ENCODE data around the gene NRDE2. TPM values are rescaled to one million over a fixed set of nuclear protein-coding genes. Genes with fewer than 3 reads are reported as not detected.
"Not testable (repeated sequence)": the region's sequence is repeated elsewhere in the genome, so short reads cannot be mapped to it uniquely, and the experiment has no call there.

Gene NRDE2
- total RNA-seq, 1 donor from 2014 or later = 20.2 TPM

GRCh38 chr14:90342327-90342726, 10.6 kb upstream of the NRDE2 start:
- intact Hi-C loops (cut with micrococcal nuclease) = no loop called here

- intact Hi-C loops (cut with micrococcal nuclease) = no loop called here
Measured at GRCh38 chr14:90341784-90342183, 10.0 kb upstream of the NRDE2 start.

GRCh38 chr14:90341232-90341631, 9.5 kb upstream of the NRDE2 start:
- intact Hi-C loops (cut with micrococcal nuclease) = not testable (repeated sequence)

DNA sequence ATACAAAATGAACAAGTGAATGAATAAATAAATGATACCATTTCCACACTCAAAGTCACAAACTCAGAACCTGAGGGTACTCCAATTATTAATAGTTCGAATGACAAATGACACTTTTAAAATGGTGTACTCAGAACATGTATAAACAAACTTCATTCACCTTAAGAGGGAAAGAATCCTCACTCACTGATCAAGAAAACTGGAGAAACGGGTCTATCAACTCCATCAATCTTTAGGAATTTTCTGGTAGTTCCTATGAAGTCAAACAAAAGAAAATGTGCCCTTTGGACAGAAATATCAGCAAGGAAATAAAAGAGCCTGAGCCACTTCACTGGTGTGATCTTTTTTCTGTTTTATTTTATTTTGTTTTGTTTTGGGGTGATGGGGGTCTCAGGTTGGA, 5.2 kb upstream of the NRDE2 start:
- intact Hi-C loops (cut with micrococcal nuclease) = no loop called here

DNA sequence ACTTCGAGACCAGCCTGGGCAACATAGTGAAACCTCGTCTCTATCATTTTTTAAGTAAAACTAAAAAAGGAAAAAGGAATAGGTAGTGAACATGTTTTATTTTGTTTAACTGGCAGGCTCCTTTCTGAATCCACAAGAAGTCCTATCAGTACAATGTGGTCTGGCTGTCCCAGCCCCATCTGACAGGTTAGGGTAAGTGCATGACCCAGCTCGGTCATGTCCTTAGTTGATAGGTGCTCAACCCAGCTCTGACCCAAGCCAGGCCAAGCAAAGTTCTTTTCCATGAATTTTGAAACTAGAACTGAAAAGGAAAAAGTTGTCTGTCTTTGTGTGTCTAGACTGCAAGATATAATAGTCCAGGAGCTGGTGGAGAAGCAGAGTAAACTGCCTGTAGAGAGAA, 4.7 kb upstream of the NRDE2 start:
- intact Hi-C loops (cut with micrococcal nuclease) = no loop called here

DNA sequence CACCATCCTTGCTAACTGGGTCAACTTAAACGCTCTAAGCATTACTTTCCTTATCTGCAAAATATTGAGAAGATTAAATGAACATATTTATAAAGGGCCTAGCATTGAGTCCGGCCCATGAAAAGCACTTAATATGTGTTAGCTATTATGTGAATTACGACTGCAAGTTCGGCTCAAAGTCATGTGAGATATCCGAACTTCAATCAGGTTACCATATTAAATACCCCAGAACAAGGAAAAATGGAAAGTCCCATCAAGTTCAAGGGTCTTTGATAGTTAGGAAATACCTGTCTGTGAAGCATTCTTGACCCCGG, 487 bp upstream of the NRDE2 start:
- intact Hi-C loops (cut with micrococcal nuclease) = loop anchor here (1.0 to 2.0 kb wide), 6 partner anchors 51 to 1084 kb away; partner anchors contain the start of gene PSMC1

DNA sequence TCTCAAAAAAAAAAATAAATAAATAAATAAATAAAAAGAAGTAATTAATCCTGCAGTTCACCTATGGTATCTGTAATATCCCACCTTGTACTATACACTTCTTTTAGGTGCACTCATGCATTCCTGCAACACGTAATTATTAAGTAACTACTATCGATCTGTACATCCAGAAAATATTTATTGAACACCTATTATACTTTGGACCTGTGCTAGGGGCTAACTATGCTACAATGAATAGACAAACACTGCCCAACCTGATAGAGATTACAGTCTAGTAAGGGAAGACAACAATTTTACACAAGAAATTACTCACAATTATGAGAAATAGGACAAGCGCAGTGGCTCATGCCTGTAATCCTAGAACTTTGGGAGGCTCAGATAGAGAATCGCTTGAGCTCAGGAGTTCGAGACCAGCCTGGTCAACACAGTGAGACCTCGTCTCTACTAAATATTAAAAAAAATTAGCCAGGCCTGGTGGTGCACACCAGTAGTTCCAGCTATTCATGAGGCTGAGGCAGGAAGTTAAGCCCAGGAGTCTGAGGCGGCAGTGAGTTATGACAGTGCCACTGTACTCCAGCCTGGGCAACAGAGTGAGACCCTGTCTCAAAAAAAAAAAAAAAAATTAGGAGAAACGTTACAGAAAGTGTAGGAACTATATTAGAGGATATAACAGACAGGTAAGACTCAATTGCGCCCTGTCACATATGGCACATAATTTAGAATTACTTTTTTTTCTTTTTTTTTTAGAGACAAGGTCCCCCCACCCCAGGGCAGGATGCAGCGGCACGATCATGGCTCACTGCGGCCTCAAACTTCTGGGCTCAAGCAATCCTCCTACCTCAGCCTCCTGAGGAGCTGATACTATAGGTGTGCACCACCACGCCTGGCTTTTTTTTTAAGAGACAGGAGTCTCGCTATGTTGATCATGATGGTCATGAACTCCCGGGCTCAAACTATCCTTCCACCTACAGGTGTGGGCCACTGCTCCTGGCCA, 1.2 kb downstream of the NRDE2 start:
- intact Hi-C loops (cut with micrococcal nuclease) = loop anchor here (1.0 to 2.0 kb wide), 2 partner anchors 30 to 376 kb away; partner anchors contain the start of gene EFCAB11

- intact Hi-C loops (cut with micrococcal nuclease) = no loop called here
Measured at GRCh38 chr14:90321891-90322290, 9.8 kb downstream of the NRDE2 start.

GRCh38 chr14:90319634-90320541, 11.9 kb downstream of the NRDE2 start:
- intact Hi-C loops (cut with micrococcal nuclease) = no loop called here

- intact Hi-C loops (cut with micrococcal nuclease) = no loop called here
Measured at GRCh38 chr14:90319173-90319572, 12.6 kb downstream of the NRDE2 start.

GRCh38 chr14:90318016-90318415, 13.7 kb downstream of the NRDE2 start:
- intact Hi-C loops (cut with micrococcal nuclease) = no loop called here

DNA sequence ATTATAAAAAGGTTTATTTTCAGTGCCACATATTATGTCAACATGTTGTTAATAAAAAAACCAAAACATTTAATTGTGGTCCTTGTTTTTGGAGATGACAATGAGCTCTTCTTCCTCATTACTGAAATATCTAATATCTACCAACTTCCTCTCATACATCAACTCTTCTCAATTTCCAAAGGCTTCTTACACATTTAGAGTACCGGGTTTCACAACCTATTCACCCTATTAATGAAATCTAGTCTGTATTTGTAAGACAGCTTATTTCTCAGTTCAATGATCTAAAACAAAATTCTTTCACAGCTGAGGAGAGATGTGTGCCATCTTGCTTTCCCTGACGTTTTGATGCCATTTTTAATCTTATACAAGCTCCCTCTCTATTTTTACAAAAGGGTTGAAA, 14.5 kb downstream of the NRDE2 start:
- intact Hi-C loops (cut with micrococcal nuclease) = no loop called here

- intact Hi-C loops (cut with micrococcal nuclease) = no loop called here
Measured at GRCh38 chr14:90308561-90308960, 23.2 kb downstream of the NRDE2 start.

- intact Hi-C loops (cut with micrococcal nuclease) = no loop called here
Measured at GRCh38 chr14:90305176-90305601, 26.6 kb downstream of the NRDE2 start.

DNA sequence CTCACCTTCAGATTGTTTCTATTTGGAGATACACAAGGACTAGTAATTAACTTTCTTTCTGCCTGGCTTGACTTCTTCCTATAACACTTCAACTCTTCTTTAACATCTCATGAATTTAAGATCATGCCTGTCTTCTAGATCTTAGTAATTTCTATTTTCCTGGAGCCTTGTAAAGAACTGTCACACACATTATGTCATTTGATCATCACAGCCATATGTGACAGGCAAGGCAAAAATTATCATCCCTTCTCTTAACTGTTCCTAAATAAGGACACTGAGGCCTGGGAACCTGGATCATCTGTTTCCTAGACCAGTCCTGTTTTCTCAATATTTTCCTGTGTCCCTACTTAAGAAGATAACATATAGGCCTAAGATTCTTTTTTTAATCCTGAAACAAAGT, 27.2 kb downstream of the NRDE2 start:
- intact Hi-C loops (cut with micrococcal nuclease) = no loop called here

DNA sequence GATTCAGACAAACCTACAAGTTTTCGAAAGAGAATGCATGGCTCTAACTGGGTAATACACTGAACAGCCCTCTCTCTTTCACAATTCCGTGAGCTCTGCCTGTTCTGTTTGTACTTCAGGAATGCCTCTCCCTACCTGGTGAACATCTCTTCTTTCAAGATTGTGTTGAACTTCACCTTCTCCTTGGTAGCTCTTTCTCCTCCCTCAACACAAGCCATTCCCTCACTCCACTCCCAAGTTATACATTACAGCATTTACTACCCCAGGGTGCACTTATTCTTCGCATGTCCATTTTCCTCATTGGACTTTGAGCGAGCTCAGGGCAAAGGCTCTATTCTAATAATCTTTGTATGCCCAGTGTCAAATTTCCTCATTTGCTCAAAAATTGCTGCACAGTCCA, 28.3 kb downstream of the NRDE2 start:
- intact Hi-C loops (cut with micrococcal nuclease) = no loop called here

- intact Hi-C loops (cut with micrococcal nuclease) = no loop called here
Measured at GRCh38 chr14:90302529-90303303, 29.0 kb downstream of the NRDE2 start.

GRCh38 chr14:90301668-90302090, 30.1 kb downstream of the NRDE2 start:
- intact Hi-C loops (cut with micrococcal nuclease) = loop anchor here (1.0 to 2.0 kb wide), 4 partner anchors 29 to 396 kb away; partner anchors contain the start of genes NRDE2 and PSMC1

GRCh38 chr14:90301122-90301521, 30.6 kb downstream of the NRDE2 start:
- intact Hi-C loops (cut with micrococcal nuclease) = loop anchor here (1.0 to 2.0 kb wide), 4 partner anchors 30 to 396 kb away; partner anchors contain the start of genes NRDE2 and PSMC1

- intact Hi-C loops (cut with micrococcal nuclease) = loop anchor here (1.0 to 2.0 kb wide), 4 partner anchors 30 to 397 kb away; partner anchors contain the start of genes NRDE2 and PSMC1
Measured at GRCh38 chr14:90300611-90301047, 31.1 kb downstream of the NRDE2 start.

DNA sequence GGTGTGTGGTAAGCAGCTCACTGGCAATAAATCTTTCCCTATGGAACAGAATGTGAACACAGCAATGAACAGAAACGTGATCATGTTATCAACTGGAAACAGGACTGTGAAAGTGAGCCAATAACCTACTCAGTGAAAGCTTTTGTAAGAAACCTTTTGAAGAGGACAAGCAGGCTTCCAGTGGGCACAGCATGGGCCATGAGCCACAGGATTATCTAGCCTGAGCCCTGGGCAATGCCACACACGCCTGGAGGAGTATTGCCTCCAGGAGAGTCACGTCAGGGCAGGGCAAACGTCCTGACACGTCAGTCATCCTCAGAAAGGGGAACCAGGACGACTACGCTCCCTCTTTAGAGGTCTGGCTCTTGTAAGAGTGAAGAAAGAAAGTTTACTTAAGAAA, 32.3 kb downstream of the NRDE2 start:
- intact Hi-C loops (cut with micrococcal nuclease) = no loop called here

Measured in T-helper 1 cell treated with Interleukin-12 subunit alpha and Interleukin-12 subunit beta and Interleukin-4 antibody, amounts not matched to agents 30 ng/mL and 1 ng/mL, for 36 hours (primary cell).